Gastroesophageal sphincter (tissue), 4 donors: ENCODE data around the gene TRIM37. TPM values are rescaled to one million over a fixed set of nuclear protein-coding genes. Genes with fewer than 3 reads are reported as not detected.

Experiments
- ATAC-seq: fragments of 150-250 bp; one replicate; pipeline ENCODE4 v1.9.1; 2016; ENCODE audit warnings: mild to moderate bottlenecking, moderate library complexity
- H3K27ac ChIP-seq, 4 donors: fragments of 200-600 bp; sonication (generic) in 3 of 4; 1 replicate in 3 of 4; 2 replicates in 1 of 4; pipeline ENCODE4 v1.5.1; 2016 to 2019
- H3K27me3 ChIP-seq: fragments of 200-600 bp; sonication (generic); one replicate; pipeline ENCODE4 v1.5.1; 2019
- H3K36me3 ChIP-seq, 2 donors: fragments of 200-600 bp; sonication (generic); one replicate each; pipeline ENCODE4 v1.5.1; 2019; ENCODE audit warnings: control low read depth in 1 of 2
- H3K4me1 ChIP-seq, 3 donors: fragments of 200-600 bp; sonication (generic); 1 replicate in 2 of 3; 2 replicates in 1 of 3; pipeline ENCODE4 v1.5.1; 2016 to 2019; ENCODE audit warnings: control low read depth in 2 of 3
- H3K4me3 ChIP-seq, 2 donors: fragments of 200-600 bp; sonication (generic); one replicate each; pipeline ENCODE4 v1.5.1; 2019; ENCODE audit warnings: mild to moderate bottlenecking in 1 of 2, moderate library complexity in 1 of 2
- H3K9me3 ChIP-seq, 3 donors: fragments of 200-600 bp; sonication (generic); one replicate each; pipeline ENCODE4 v1.5.1; 2017 to 2019; ENCODE audit warnings: control low read depth in 2 of 3
- EP300 ChIP-seq: sonication (generic); formaldehyde crosslinking; IDR thresholded peaks from one replicate; pipeline ENCODE4 v1.6.1; 2017; ENCODE audit warnings: antibody characterized with exemption, mild to moderate bottlenecking
- POLR2A ChIP-seq, 2 donors: fragments of 450-650 bp; IDR thresholded peaks; one replicate each; pipeline ENCODE4 v1.6.1; 2017; ENCODE audit warnings: antibody characterized with exemption in 2 of 2, mild to moderate bottlenecking in 2 of 2, moderate library complexity in 1 of 2
- POLR2AphosphoS5 ChIP-seq: sonication (generic); formaldehyde crosslinking; IDR thresholded peaks from one replicate; pipeline ENCODE4 v1.6.1; 2017; ENCODE audit warnings: antibody characterized with exemption
- WGBS, 2 donors: methylation state at CpG; one replicate each; pipeline ENCODE4 v1.1.5; 2018; ENCODE audit warnings: low coverage in 1 of 2; 5-methylcytosine and 5-hydroxymethylcytosine counted together
- total RNA-seq, 4 donors: library from RNA; depleted of rRNA; stranded (reverse); fragments of >200 nt; gene quantifications; one replicate each; pipeline ENCODE4 v1.1.0, GENCODE V29; 2016
- TF ChIP-seq, protein P1 (sequence below), 4 experiments: fragments of 200-600 bp in 2 of 4; fragments of 450-650 bp in 2 of 4; sonication (generic) in 1 of 4; IDR thresholded peaks; one replicate each; pipeline ENCODE4 v1.5.1; 2017 to 2019; ENCODE audit warnings: antibody characterized with exemption in 4 of 4, mild to moderate bottlenecking in 2 of 4, moderate library complexity in 2 of 4

Gene TRIM37
- total RNA-seq, 4 donors from 2014 or later: 27.6 to 30.7 (median 28.6) TPM

DNA sequence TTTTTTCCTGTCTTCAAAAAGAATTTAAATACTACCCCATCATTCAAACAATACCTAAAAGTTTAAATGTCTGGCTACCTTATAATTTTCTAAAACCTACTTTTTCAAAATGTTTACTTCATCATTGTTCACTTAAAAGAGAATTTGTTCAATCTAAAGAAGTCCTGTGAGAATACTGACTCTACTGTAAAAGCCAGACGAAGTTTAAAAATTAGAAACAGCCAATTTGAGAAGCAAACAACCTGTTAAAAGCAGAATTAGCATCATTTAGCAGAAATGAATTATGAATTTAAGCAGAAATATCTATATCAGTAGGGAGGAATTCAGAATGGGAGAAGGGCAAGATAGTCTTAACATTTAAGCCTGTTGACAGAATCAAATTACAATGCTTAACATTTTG, 46.2 kb upstream of the TRIM37 start:
- no peak overlapping the region for H3K4me3 ChIP-seq
- no peaks in the 10 kb centered on the region for H3K9me3 ChIP-seq
- ATAC-seq: no peak
- TF ChIP-seq POLR2A (IDR thresholded peaks at IDR 0.05) (no peak), POLR2AphosphoS5 (no peak), EP300 (no peak)
- TF ChIP-seq, protein P1, sequence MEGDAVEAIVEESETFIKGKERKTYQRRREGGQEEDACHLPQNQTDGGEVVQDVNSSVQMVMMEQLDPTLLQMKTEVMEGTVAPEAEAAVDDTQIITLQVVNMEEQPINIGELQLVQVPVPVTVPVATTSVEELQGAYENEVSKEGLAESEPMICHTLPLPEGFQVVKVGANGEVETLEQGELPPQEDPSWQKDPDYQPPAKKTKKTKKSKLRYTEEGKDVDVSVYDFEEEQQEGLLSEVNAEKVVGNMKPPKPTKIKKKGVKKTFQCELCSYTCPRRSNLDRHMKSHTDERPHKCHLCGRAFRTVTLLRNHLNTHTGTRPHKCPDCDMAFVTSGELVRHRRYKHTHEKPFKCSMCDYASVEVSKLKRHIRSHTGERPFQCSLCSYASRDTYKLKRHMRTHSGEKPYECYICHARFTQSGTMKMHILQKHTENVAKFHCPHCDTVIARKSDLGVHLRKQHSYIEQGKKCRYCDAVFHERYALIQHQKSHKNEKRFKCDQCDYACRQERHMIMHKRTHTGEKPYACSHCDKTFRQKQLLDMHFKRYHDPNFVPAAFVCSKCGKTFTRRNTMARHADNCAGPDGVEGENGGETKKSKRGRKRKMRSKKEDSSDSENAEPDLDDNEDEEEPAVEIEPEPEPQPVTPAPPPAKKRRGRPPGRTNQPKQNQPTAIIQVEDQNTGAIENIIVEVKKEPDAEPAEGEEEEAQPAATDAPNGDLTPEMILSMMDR (IDR thresholded peaks at IDR 0.05): no peak
- H3K27ac ChIP-seq: peak overlapping the region in 2 of 4 donors; percentile 87 to 91
- H3K27me3 ChIP-seq: no peaks in the 10 kb centered on the region
- H3K36me3 ChIP-seq: no peaks in the 10 kb centered on the region
- peaks cover 7 to 46% (median 9%) of the 10 kb centered on the region in 3 donors for H3K4me1 ChIP-seq
- WGBS, 2 donors: 33 to 50% methylated on average over 1 of the region's 1 CpG

DNA sequence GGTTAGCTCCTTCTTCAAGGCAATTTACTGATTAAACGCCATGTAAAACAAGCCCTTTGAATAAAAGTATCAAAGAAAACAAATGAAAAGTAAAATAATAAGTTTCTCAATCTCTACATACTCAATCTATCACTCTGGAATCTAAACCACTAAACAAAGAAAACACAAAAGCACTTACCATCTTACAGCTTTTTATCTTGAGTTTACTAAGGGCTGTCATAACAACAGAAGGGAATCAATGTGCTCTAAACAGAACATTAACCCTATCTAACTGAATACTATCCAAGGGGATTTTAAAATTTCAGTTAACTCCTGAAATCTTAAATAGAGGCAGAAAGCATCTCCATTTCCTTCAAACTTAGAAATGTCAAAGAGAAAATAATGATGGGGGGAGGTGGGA, 44.9 kb upstream of the TRIM37 start:
- 58 to 63% methylated on average over 1 of the region's 1 CpG for WGBS, 2 donors
- ATAC-seq: no peak
- TF ChIP-seq, protein P1 (IDR thresholded peaks at IDR 0.05): no peak
- TF ChIP-seq EP300: no peak
- no peak for TF ChIP-seq POLR2A (IDR thresholded peaks at IDR 0.05)
- no peak for TF ChIP-seq POLR2AphosphoS5
- H3K9me3 ChIP-seq: no peaks in the 10 kb centered on the region
- H3K27me3 ChIP-seq: no peaks in the 10 kb centered on the region
- H3K4me1 ChIP-seq: peaks cover 7 to 46% (median 9%) of the 10 kb centered on the region in 3 donors
- no peak overlapping the region for H3K4me3 ChIP-seq
- no peaks in the 10 kb centered on the region for H3K36me3 ChIP-seq
- peak overlapping the region in 2 of 4 donors; percentile 17 to 44 for H3K27ac ChIP-seq

DNA sequence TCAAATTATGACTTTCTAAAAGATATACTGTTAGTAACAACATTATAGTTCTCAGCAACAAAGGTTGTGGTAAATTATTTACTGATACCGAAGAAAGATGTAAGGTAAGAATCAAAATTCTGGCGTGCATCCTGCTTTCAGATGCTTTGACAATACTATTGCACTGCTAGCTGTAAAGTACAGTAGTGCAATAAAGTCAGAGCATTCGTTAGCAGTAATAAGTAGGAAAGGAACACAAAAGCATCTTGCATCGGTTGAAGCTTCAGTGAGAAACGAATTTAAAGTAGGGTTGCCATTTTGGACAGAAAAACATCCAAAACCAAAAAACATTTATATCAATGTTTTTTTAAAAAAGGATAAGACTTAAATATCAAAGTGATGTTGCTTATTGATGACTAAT, 44.3 kb upstream of the TRIM37 start:
- Histone ChIP-seq H3K36me3 (no peaks in the 10 kb centered on the region), H3K27me3 (no peaks in the 10 kb centered on the region), H3K4me1 (peaks cover 7 to 42% (median 9%) of the 10 kb centered on the region in 3 donors), H3K4me3 (no peak overlapping the region), H3K27ac (no peak overlapping the region), H3K9me3 (no peaks in the 10 kb centered on the region)
- WGBS, 2 donors: 43 to 48% methylated on average over 5 of the region's 5 CpGs
- ATAC-seq: no peak
- no peak for TF ChIP-seq EP300
- TF ChIP-seq POLR2A (IDR thresholded peaks at IDR 0.05): no peak
- TF ChIP-seq, protein P1 (IDR thresholded peaks at IDR 0.05): no peak
- TF ChIP-seq POLR2AphosphoS5: no peak

DNA sequence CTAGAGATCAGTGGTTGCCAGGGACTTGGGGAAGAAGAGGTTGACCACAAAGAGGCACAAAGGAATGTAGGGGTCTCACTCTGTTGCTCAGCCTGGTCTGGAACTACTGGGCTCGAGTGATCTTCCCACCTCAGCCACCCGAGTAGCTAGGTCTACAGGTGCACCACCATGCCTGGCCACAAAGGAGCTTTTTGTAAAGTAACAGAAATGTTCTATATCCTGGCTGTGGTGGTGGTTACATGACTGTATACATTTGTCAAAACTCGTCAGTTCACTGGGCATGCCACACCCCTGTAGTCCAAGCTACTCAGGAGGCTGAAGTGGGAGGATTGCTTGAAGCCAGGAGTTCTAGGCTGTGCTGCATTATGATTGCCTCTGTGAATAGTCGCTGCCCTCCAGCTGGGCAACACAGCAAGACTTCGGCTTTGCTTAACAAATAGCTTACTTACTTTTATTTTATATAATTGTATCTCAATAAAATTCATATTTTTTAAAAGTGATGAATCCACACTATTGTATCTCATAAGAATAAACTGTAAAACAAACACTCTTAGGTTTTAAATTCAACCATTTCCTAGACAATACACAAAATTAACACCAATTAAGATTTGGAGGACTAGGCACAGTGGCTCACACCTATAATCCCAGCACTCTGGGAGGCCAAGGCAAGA, 43.3 kb upstream of the TRIM37 start:
- Histone ChIP-seq H3K36me3 (no peaks in the 10 kb centered on the region), H3K27ac (no peak overlapping the region), H3K9me3 (no peaks in the 10 kb centered on the region), H3K4me1 (peaks cover 4 to 38% (median 9%) of the 10 kb centered on the region in 3 donors), H3K4me3 (no peak overlapping the region), H3K27me3 (no peaks in the 10 kb centered on the region)
- ATAC-seq: no peak
- TF ChIP-seq POLR2AphosphoS5 (no peak), POLR2A (IDR thresholded peaks at IDR 0.05) (no peak), EP300 (no peak)
- TF ChIP-seq, protein P1 (IDR thresholded peaks at IDR 0.05): no peak
- WGBS, 2 donors: 79 to 100% methylated on average over 3 to 5 of the region's 5 CpGs

DNA sequence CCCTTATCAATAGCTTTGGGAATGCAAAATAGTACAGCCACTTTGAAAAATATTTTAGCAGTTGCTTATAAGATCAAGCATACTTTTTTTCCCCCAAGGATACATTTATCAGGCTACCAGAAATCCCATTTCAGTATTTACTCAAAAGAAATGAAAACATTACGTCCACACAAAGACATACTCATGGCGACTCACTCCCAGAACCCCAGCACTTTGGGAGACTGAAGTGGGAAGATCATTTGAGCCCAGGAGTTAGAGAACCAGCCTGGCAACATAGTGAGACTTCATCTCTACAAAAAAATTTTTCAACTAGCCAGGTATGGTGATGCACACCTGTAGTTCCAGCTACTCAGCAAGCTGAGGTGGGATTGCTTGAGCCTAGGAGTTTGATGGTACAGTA, 42.4 kb upstream of the TRIM37 start:
- Histone ChIP-seq H3K4me3 (no peak overlapping the region), H3K36me3 (peaks cover 0 to 3% of the 10 kb centered on the region in 2 donors), H3K9me3 (no peaks in the 10 kb centered on the region), H3K27me3 (no peaks in the 10 kb centered on the region), H3K27ac (no peak overlapping the region), H3K4me1 (peaks cover 4 to 38% (median 9%) of the 10 kb centered on the region in 3 donors)
- 41 to 83% methylated on average over 2 of the region's 2 CpGs for WGBS, 2 donors
- no peak for ATAC-seq
- TF ChIP-seq POLR2A (IDR thresholded peaks at IDR 0.05): no peak
- TF ChIP-seq, protein P1 (IDR thresholded peaks at IDR 0.05): no peak
- TF ChIP-seq POLR2AphosphoS5: no peak
- no peak for TF ChIP-seq EP300
